Measurements from ENCODE around the gene IRS1. TPM values are rescaled to one million over a fixed set of nuclear protein-coding genes. Genes with fewer than 3 reads are reported as not detected.

Gene IRS1
- total and polyA plus RNA-seq, 2 of the 4 experiments (the other 2 are of a cell fraction) = 21.1 to 37.1 TPM

DNA sequence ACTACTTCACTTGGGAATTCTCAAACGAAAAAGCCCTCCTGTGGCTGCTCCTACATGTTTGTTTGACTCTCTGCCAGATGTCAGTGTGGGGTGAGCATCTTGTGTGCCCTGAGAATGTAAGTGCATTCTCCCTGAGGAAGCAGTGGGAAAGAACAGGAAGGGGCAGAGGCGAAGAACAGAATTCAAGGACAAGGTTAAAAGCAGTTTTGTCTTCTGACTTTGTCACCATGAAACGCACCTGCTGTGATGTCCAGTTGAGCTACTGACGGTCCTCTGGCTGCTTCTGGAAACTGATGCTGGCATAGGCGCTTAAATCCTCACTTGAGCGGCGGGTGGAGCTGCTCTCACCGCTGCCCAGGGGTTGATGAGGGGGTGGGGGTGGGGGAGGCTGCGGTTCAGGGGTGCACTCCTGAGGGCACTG is 4.9 kb downstream of the IRS1 start:
- intact Hi-C loops (cut with micrococcal nuclease) (loop anchor here (2.0 to 10.0 kb wide), 7 partner anchors 37 to 906 kb away; no protein-coding TSS in a partner anchor), in situ Hi-C loops (cut with MboI; ENCODE audit: low sequenced_read_pairs) (loop anchor here (5.0 to 25.0 kb wide), 7 partner anchors 140 to 1682 kb away; no protein-coding TSS in a partner anchor), dilution Hi-C loops (cut with HindIII; ENCODE audit: low sequenced_read_pairs, unreplicated experiment) (no loop called here)
- peaks cover 4% of the 10 kb centered on the region for H3K4me1 ChIP-seq (ENCODE audit: control insufficient read depth, insufficient read depth, low read length)
- H4K91ac ChIP-seq (ENCODE audit: insufficient read depth, low read depth, low read length) = peak overlapping the region; percentile 91
- ATAC-seq (ENCODE audit: low read depth) (no peak), DNase-seq (peak; percentile 81)
- H4K20me1 ChIP-seq (ENCODE audit: insufficient read depth, low read length) = peaks cover 31% of the 10 kb centered on the region
- ChIA-PET CTCF (interaction anchor here (0.8 to 1.1 kb wide), 4 partner anchors 30 to 1115 kb away, joined by 3 read pairs; no protein-coding TSS in a partner anchor), POLR2A (ENCODE audit: unreplicated experiment) (interaction anchor here (0.6 to 0.8 kb wide), 2 partner anchors 320 to 582 kb away, joined by 3 read pairs; no protein-coding TSS in a partner anchor)
- TF ChIP-seq, protein P1, sequence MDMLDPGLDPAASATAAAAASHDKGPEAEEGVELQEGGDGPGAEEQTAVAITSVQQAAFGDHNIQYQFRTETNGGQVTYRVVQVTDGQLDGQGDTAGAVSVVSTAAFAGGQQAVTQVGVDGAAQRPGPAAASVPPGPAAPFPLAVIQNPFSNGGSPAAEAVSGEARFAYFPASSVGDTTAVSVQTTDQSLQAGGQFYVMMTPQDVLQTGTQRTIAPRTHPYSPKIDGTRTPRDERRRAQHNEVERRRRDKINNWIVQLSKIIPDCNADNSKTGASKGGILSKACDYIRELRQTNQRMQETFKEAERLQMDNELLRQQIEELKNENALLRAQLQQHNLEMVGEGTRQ (IDR thresholded peaks at IDR 0.05; ENCODE audit: low read depth, low read length) = no peak
- TF ChIP-seq RCOR1 (IDR thresholded peaks at IDR 0.05; ENCODE audit: insufficient replicate concordance, low read length) = no peak
- no peak for TF ChIP-seq POLR2A (IDR thresholded peaks at IDR 0.05; ENCODE audit: low read depth, low read length)
- no peak for TF ChIP-seq CHD1 (IDR thresholded peaks at IDR 0.05; ENCODE audit: low read depth, low read length)
- no peak for TF ChIP-seq MAZ (IDR thresholded peaks at IDR 0.05; ENCODE audit: borderline replicate concordance, low read depth, low read length)
- peak; percentile 42 for TF ChIP-seq RAD21 (IDR thresholded peaks at IDR 0.05; ENCODE audit: low read length)
- TF ChIP-seq SMC3 (IDR thresholded peaks at IDR 0.05; ENCODE audit: low read depth, low read length) = peak; percentile 25; the same call in 1 of the 2 replicates
- TF ChIP-seq MXI1 (IDR thresholded peaks at IDR 0.05; ENCODE audit: borderline replicate concordance, low read depth, low read length) = no peak
- no peak for TF ChIP-seq FOS (IDR thresholded peaks at IDR 0.05; ENCODE audit: low read depth, low read length)
- TF ChIP-seq, protein P2, sequence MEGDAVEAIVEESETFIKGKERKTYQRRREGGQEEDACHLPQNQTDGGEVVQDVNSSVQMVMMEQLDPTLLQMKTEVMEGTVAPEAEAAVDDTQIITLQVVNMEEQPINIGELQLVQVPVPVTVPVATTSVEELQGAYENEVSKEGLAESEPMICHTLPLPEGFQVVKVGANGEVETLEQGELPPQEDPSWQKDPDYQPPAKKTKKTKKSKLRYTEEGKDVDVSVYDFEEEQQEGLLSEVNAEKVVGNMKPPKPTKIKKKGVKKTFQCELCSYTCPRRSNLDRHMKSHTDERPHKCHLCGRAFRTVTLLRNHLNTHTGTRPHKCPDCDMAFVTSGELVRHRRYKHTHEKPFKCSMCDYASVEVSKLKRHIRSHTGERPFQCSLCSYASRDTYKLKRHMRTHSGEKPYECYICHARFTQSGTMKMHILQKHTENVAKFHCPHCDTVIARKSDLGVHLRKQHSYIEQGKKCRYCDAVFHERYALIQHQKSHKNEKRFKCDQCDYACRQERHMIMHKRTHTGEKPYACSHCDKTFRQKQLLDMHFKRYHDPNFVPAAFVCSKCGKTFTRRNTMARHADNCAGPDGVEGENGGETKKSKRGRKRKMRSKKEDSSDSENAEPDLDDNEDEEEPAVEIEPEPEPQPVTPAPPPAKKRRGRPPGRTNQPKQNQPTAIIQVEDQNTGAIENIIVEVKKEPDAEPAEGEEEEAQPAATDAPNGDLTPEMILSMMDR (conservative IDR thresholded peaks at IDR 0.05; ENCODE audit: low read depth, low read length) = 0 out of 2 replicates have a peak, but pooled peaks have one; percentile 14
- no peak for TF ChIP-seq BHLHE40 (IDR thresholded peaks at IDR 0.05; ENCODE audit: low read depth, low read length)
- TF ChIP-seq RFX5 (IDR thresholded peaks at IDR 0.05; ENCODE audit: low read depth, low read length) = no peak
- TF ChIP-seq MAFK (IDR thresholded peaks at IDR 0.05; ENCODE audit: low read depth, low read length) = no peak
- H3K18ac ChIP-seq (ENCODE audit: low read depth, low read length) = peak overlapping the region; percentile 95
- no TSS peak for BruUV-seq (replicated peaks)
- peak overlapping the region; percentile 46; the same call in 2 of the 3 replicates for H2BK15ac ChIP-seq (ENCODE audit: low read depth, low read length)
- peak overlapping the region; percentile 97 for H3K27ac ChIP-seq (ENCODE audit: insufficient read depth, low read length)
- H3K27me3 ChIP-seq (ENCODE audit: control insufficient read depth, insufficient read depth, low read length) = no peaks in the 10 kb centered on the region
- H4K5ac ChIP-seq (ENCODE audit: low read depth, low read length) = peak overlapping the region; percentile 62
- H3K4me3 ChIP-seq (ENCODE audit: insufficient read depth, low read depth, low read length) = peak overlapping the region; percentile 78
- peak overlapping the region; percentile 99 for H3K14ac ChIP-seq (replicated peaks; ENCODE audit: low read depth, low read length)
- peak overlapping the region; percentile 82 to 94 for H4K8ac ChIP-seq (ENCODE audit: low read depth in 2 of 2, low read length in 2 of 2)
- H3K9ac ChIP-seq (ENCODE audit: low read depth, low read length) = peak overlapping the region; percentile 92
- H3K4me2 ChIP-seq (ENCODE audit: low read depth, low read length) = peak overlapping the region; percentile 85
- H3K56ac ChIP-seq (ENCODE audit: extremely low read depth, insufficient read depth, low read length) = peak overlapping the region; percentile 91
- H2AK5ac ChIP-seq (ENCODE audit: low read depth, low read length) = peak overlapping the region; percentile 28
- peak overlapping the region; percentile 99 for H2BK5ac ChIP-seq (ENCODE audit: low read depth, low read length, poor library complexity, severe bottlenecking)
- H2AFZ ChIP-seq (replicated peaks; ENCODE audit: low read length, poor library complexity) = no peak overlapping the region
- H3K9me3 ChIP-seq (ENCODE audit: control insufficient read depth, insufficient read depth, low read length) = no peaks in the 10 kb centered on the region
- 0% methylated on average over 1 of the region's 9 CpGs; no CpG with 5 or more reads in 1 of the 2 experiments for WGBS, 2 experiments (ENCODE audit: extremely low coverage in 2 of 2, insufficient read length in 1 of 2)
- peaks cover 0 to 8% of the 10 kb centered on the region in 2 experiments; a peak in 1 of 4 replicates for H3K79me1 ChIP-seq (ENCODE audit: low read depth in 1 of 2, low read length in 2 of 2)
- peak overlapping the region; percentile 89 for H3K4ac ChIP-seq (ENCODE audit: low read depth, low read length)
- H3K23ac ChIP-seq (ENCODE audit: low read depth, low read length) = peak overlapping the region; percentile 99
- peak overlapping the region; percentile 98 for H2AK9ac ChIP-seq (replicated peaks; ENCODE audit: low read depth, low read length, poor library complexity)
- H3K36me3 ChIP-seq (ENCODE audit: control insufficient read depth, insufficient read depth, low read length) = peaks cover 60% of the 10 kb centered on the region
- peak overlapping the region; percentile 63 for H2BK20ac ChIP-seq (ENCODE audit: low read depth, low read length)
- H2BK120ac ChIP-seq (ENCODE audit: low read depth, low read length) = peak overlapping the region; percentile 86
- H3K9me1 ChIP-seq (ENCODE audit: insufficient read depth, low read length) = peaks cover 6% of the 10 kb centered on the region; the same call in 1 of the 2 replicates

All from IMR-90 (cell line).